Limb (tissue), 2 donors: Measurements from ENCODE around the gene NOSIP.

Experiments used
- DNase-seq, 2 donors: peaks; one replicate each; pipeline ENCODE4 v3.0.0-alpha.2; 2016; ENCODE audit errors: extremely low spot score in 2 of 2

The NOSIP gene

GRCh38 chr19:49546825-49547565 is 33.4 kb downstream of the NOSIP start:
- DNase-seq: peak; percentile 82 to 92

- DNase-seq: no peak
These were observed 36.2 kb downstream of the NOSIP start for GRCh38 chr19:49544154-49544553.

- no peak for DNase-seq
These were observed 37.3 kb downstream of the NOSIP start for GRCh38 chr19:49543032-49543431.

- DNase-seq: no peak
These were observed 37.9 kb downstream of the NOSIP start for GRCh38 chr19:49542446-49542845.

- no peak for DNase-seq
These were observed 38.4 kb downstream of the NOSIP start for GRCh38 chr19:49541914-49542313.

GRCh38 chr19:49539192-49539952 is 41.0 kb downstream of the NOSIP start:
- no peak for DNase-seq

- no peak for DNase-seq
These were observed 41.7 kb downstream of the NOSIP start for GRCh38 chr19:49538643-49539042.

- no peak for DNase-seq
These were observed 43.4 kb downstream of the NOSIP start for GRCh38 chr19:49536921-49537462.

- no peak for DNase-seq
These were observed 45.5 kb downstream of the NOSIP start for GRCh38 chr19:49534632-49535385.

GRCh38 chr19:49533551-49534488 is 46.5 kb downstream of the NOSIP start:
- DNase-seq: peak; percentile 63 to 90

GRCh38 chr19:49530708-49531107 is 49.6 kb downstream of the NOSIP start:
- DNase-seq: no peak

- DNase-seq: no peak
These were observed 52.1 kb downstream of the NOSIP start for GRCh38 chr19:49528211-49528771.

- DNase-seq: no peak
These were observed 55.4 kb downstream of the NOSIP start for GRCh38 chr19:49524812-49525455.

GRCh38 chr19:49520705-49521319 is 59.5 kb downstream of the NOSIP start:
- no peak for DNase-seq

- DNase-seq: no peak
These were observed 62.3 kb downstream of the NOSIP start for GRCh38 chr19:49518033-49518432.

- DNase-seq: no peak
These were observed 64.6 kb downstream of the NOSIP start for GRCh38 chr19:49515767-49516166.

- DNase-seq: no peak
These were observed 66.2 kb downstream of the NOSIP start for GRCh38 chr19:49514151-49514550.

- no peak for DNase-seq
These were observed 66.6 kb downstream of the NOSIP start for GRCh38 chr19:49513746-49514118.

GRCh38 chr19:49512970-49513745 is 67.2 kb downstream of the NOSIP start:
- peak; percentile 63 to 80 for DNase-seq
